Neural cell (in vitro differentiated cells): ENCODE measurements around the gene SPACA5B.

Source experiments
- CTCF ChIP-seq: fragments of 450-650 bp; IDR thresholded peaks from 2 replicates; pipeline ENCODE4 v1.5.1; 2014; ENCODE audit warnings: antibody characterized with exemption, mild to moderate bottlenecking, moderate library complexity; ENCODE audit not compliant: poor library complexity, severe bottlenecking
- POLR2AphosphoS5 ChIP-seq: IDR thresholded peaks from 2 replicates; pipeline ENCODE4 v1.6.1; 2012

DNA sequence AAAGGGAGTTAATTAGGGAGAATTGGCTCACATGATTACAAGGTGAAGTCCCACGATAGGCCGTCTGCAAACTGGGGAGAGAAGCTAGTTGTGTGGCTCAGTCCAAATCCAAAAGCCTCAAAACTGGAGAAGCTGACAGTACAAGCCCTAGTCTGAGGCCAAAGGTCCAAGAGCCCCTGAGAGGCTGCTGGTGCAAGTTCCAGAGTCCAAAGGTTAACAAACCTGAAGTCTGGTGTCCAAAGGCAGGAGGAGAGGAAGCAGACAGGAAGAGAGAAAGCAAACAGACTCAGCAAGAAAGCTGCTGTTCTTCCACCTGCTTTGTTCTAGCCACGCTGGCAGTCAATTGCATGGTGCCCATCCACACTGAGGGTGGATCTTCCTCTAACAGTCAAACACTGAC is 29.0 kb upstream of the SPACA5B start:
- TF ChIP-seq CTCF (no peak), POLR2AphosphoS5 (no peak)
